Fibroblast of peridontal ligament (primary cell): ENCODE data around the gene ITFG2.

Experiments used
- DNase-seq: peaks from one replicate; pipeline ENCODE4 v3.0.0-alpha.2; 2010; ENCODE audit errors: extremely low read depth

Gene ITFG2

GRCh38 chr12:2795291-2796186, 16.9 kb upstream of the ITFG2 start:
- DNase-seq: peak; percentile 32

GRCh38 chr12:2796187-2796666, 16.2 kb upstream of the ITFG2 start:
- peak; percentile 8 for DNase-seq

- DNase-seq: peak; percentile 12
Observed at GRCh38 chr12:2797721-2798418, 14.6 kb upstream of the ITFG2 start.

GRCh38 chr12:2800046-2800570, 12.4 kb upstream of the ITFG2 start:
- no peak for DNase-seq

- no peak for DNase-seq
Observed at GRCh38 chr12:2801044-2801783, 11.3 kb upstream of the ITFG2 start.

- DNase-seq: no peak
Observed at GRCh38 chr12:2803635-2804392, 8.7 kb upstream of the ITFG2 start.

- DNase-seq: peak; percentile 81
Observed at GRCh38 chr12:2804393-2805142, 7.9 kb upstream of the ITFG2 start.

GRCh38 chr12:2805143-2805520, 7.3 kb upstream of the ITFG2 start:
- DNase-seq: peak; percentile 71

- no peak for DNase-seq
Observed at GRCh38 chr12:2806700-2807099, 5.8 kb upstream of the ITFG2 start.

GRCh38 chr12:2811801-2812200, 667 bp upstream of the ITFG2 start:
- DNase-seq: no peak

GRCh38 chr12:2813214-2814185, 1.0 kb downstream of the ITFG2 start:
- peak; percentile 75 for DNase-seq

GRCh38 chr12:2819810-2820209, 7.3 kb downstream of the ITFG2 start:
- DNase-seq: no peak

GRCh38 chr12:2820432-2820831, 8.0 kb downstream of the ITFG2 start:
- DNase-seq: no peak

- DNase-seq: no peak
Observed at GRCh38 chr12:2823483-2823882, 11.0 kb downstream of the ITFG2 start.

- no peak for DNase-seq
Observed at GRCh38 chr12:2824541-2824940, 12.1 kb downstream of the ITFG2 start.

GRCh38 chr12:2825132-2825531, 12.7 kb downstream of the ITFG2 start:
- DNase-seq: no peak

- DNase-seq: no peak
Observed at GRCh38 chr12:2826036-2826435, 13.6 kb downstream of the ITFG2 start.

- no peak for DNase-seq
Observed at GRCh38 chr12:2826721-2827515, 14.4 kb downstream of the ITFG2 start.
